Activated naive CD4-positive, alpha-beta T cell treated with Interleukin-2 at 50 U/mL for 16 hours (primary cell): ENCODE measurements around the gene HOXB8.

ENCODE experiments used
- DNase-seq: peaks from one replicate; pipeline ENCODE4 v3.0.0-alpha.2; 2020

The HOXB8 gene

DNA sequence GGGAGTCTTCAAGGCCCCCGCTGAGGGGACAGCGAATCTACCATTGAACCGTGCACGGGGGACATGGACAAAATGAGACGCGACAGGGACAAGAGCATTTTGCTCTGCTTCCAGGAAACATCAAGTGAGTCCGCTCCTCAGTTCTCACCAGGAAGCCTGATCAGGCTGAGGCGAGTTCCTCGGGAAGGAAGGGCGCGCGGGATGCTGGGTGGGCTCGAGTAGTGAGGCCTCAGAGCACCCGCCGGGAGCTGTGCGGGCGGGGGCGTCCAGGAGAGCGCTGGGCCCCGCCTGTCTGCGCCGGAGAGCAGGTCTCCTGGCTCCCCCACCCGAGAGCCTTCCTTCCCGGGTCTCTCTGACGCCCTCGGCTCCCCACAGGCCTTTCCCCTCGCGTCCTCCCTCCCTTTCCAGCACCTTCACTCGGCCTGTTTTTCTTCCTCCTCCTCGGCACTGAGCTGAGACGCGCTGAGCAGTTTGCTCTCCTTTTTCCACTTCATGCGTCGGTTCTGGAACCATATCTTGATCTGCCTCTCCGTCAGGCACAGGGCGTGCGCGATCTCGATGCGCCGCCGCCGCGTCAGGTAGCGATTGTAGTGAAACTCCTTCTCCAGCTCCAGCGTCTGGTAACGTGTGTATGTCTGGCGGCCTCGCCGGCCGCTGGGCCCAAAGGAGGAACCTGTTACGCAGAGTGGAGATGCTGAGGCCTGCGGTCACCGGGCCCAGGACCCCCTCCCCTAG lies 18.9 kb downstream of the HOXB8 start:
- DNase-seq = peak; percentile 49

DNA sequence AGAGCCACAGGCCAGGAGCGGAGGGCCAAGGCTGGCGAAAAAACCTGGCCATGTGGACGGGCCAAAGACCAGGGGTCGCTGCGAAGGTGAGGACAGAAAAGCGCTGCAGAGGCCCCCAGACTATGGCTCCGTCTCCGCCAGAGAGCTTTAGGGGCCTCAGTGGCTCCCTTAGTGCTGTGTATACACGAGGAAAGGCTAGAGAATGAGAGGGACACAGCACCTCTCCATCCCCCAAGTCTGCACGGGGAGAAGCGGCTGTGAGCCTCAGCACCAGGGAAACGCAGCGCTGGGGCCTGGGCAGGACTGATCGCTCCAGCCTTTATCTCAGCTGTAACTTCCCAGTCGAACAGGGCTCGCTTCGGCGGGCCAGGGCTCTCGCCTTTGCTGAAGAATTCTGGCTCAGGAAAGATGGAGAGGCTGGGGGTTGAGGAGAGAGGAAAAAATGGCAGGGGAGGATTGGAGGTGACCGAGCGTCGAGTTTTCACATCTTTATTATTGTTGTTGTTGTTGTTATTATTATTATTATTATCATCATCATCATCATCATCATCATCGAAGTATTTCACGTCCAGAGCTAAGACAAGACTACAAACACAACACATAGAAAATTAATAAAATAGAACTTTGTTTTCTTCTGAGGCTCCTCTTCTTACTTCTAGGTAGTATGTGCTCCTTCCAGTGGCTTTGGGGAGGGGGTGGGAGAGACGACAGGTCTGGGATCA lies 19.7 kb downstream of the HOXB8 start:
- no peak for DNase-seq

DNA sequence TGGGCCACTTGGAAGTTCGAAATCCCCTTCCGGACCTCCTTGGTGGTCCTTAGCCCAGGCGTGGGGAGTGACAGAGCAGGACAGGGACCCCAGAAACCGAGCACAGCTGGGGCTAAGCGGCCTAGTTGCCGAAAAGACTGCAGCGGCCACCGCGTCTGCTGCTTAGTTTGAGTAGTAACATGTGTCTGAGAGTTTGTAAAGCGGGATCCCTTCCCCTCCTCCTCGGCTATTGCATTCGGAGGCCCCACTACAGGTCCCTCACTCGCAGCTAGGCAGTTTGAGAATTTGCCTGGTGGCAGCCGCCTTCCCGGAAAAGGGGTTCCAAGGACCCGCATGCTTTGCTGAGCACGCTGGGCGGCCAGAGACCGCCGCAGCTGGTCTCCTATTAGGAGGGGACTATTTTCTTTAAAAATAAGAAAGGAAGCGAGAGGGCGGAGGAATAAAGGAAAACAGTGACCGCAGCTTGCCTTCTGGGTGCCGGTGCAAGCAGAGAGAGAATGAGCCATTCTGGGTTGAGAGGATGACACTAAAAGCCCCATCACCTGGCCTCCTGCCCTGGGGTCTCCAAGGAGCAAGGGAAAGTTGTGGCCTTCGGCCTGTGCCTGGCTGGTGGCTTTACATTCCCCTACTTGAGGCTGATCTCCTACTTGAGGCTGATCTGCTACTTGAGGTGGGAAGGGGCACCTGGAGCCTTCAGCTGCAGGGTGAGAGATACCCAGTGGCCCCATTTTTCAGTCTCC lies 20.4 kb downstream of the HOXB8 start:
- DNase-seq = no peak

DNA sequence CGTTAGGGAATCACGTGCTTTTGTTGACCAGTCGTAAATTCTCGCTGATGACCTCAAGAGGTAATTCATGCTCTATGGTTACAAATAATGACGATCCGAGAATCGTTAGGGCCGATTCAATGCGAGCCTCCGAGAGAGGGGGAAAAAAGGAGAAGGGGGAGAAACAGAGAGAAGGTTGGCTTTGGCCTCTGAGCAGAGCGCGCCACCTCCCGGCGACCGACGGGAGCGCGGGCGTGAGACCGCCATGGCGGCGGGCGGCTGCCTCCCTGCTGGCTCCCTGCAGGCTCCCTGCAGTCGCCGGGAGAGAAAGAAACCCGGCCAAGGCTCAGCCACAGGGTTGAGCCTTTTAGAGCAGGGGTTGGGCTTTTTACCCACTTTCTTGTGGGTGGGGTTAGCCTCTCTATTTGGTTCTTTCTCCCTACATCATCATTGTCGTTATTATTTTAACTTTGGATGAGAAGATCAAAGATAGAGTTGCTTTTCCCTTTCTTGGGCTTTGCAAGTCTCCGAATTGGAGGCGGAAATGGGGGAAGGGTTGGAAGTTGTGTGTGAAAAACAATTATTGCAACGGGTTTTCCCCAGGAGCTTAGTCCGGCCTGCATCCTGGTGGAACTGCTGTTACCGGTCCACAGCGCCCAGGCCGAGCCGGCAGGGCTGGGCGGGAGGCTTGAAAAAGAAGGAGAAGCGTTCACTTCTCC lies 21.1 kb downstream of the HOXB8 start:
- peak; percentile 85 for DNase-seq

DNA sequence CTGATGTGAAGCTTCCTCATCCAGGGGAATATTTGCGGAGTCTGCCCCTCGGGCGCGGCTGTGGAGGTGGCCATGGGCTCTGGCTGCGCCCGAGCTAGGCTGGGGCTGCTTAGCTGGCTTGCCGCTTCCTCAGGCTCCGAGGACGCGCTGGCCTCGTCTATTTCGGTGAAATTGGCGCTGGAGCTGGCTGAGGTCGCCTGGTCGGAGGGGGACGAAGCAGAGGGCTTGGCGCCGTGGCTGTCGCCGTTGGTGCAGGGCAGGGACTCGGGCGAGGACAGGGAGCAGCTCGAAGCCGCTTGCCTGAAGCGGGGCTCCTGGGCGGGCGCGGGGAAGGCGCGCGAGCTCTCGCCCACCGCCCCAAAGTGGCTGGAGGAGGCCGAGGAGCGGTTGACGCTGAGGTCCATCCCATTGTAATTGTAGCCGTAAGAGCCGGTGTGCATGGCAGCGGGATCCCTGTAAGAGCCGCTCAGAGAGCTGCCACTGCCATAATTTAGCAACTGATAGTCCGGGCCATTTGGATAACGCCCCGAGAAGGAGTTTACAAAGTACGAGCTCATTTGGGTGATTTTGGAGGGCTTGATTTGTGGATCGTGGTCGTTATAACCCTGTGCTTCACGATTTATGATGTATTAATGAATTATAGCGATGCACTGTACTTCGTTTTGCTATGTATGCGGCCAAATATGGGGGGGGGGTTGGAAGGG lies 21.8 kb downstream of the HOXB8 start, which contains the start of gene HOXB5:
Gene HOXB5 (minus strand): TSS at position 654 of the 704 bp plus-strand sequence. CDS start 97 bp downstream, at position 557.
- no peak for DNase-seq

DNA sequence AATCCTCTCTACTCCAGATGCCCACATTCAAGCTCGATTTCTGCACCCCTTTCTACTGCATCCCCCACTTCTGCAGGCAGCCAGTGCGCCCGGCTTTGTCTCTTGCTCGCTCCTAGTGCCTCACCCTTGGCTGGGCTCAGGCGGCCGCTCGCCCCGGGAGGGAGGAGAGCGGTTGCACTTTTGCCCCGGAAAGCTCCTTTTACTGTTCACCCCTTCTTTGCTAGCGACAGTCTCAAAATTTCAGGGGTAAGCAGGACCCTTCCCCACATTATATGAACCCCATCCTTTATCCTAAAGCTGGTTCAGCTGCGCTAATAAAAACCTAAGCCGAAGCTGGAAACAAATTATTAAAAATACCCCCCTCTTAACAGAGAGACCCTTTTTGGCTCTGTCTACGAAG lies 22.5 kb downstream of the HOXB8 start:
- no peak for DNase-seq

GRCh38 chr17:48592057-48592514 lies 23.0 kb downstream of the HOXB8 start:
- DNase-seq = no peak

GRCh38 chr17:48591255-48592056 lies 23.6 kb downstream of the HOXB8 start:
- DNase-seq = no peak

- no peak for DNase-seq
These were observed 24.4 kb downstream of the HOXB8 start for GRCh38 chr17:48590607-48591161.

- no peak for DNase-seq
These were observed 25.1 kb downstream of the HOXB8 start, which contains the start of gene HOXB3 for GRCh38 chr17:48589831-48590606. HOXB3 (minus strand) TSS chr17:48590241; CDS start chr17:48552474, 37,767 bp downstream.

DNA sequence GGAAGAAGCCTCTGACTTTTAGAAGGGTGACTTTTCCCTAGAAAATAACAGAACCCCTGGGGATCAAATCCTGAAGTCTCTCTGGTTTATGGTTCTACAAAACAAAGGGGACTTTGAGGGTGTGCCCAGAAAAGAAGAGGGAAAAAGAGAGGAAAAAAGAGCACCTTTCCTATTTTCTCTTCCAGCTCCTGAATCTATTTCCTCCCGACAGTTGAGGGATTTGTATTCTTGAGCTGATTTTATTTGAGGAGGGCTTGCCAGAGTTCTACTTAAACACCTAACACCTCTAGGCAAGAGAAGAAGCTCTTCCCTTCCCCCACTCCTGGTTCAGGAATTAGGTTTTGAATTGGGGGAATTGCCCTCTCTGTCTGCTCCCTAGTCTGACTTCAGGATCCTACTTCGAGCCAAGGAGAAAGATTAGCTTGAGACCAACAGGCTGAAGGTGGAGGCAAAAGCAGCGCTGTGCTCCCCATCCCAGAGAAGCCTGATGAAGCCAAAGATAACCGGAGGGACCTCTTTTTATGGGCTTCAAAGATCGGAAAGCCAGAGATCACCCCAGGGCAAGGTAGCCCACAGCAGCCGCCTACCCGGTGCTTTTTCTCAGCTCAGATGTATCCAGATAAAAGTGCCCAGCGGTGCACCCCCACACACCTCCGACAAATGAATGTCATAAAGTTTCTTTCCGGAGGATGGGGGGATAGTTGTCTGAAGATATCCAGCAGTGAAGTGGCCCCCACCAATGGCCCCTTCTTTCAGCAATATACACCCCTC lies 25.8 kb downstream of the HOXB8 start:
- DNase-seq = no peak

GRCh38 chr17:48588528-48588927 lies 26.6 kb downstream of the HOXB8 start:
- DNase-seq = no peak

- DNase-seq = no peak
These were observed 27.0 kb downstream of the HOXB8 start for GRCh38 chr17:48588074-48588415.

- no peak for DNase-seq
These were observed 27.6 kb downstream of the HOXB8 start for GRCh38 chr17:48587276-48588073.

GRCh38 chr17:48586355-48587258 lies 28.5 kb downstream of the HOXB8 start:
- peak; percentile 52 for DNase-seq

- DNase-seq = no peak
These were observed 30.8 kb downstream of the HOXB8 start for GRCh38 chr17:48584223-48584741.

DNA sequence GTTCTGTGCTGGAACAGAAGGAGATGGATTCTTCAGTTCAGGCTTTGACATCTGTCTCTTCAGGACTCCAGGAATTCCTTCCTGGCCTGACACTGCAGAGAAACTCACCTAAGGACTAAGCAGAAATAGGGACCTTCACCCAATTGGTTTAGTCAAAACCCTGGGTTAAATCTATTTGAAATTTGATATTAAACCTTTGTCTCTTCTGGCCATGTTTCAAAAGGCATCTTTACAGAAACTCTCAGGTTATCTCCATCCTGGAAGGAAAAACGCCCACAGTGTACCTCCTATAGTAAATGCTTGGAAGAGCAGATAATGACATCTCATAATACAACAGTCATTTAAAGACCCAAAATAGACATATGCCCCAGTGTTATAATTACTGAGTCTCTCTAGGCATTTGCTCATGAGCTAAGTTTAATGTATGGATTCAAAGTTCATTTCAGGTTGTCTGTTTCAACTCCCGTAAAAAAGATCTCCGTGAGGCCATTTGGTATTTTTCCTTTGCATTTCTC lies 31.3 kb downstream of the HOXB8 start:
- DNase-seq = no peak
